Neural crest cell (in vitro differentiated cells): ENCODE results near the gene FOXP2. TPM values are rescaled to one million over a fixed set of nuclear protein-coding genes. Genes with fewer than 3 reads are reported as not detected.

ENCODE experiments used
- DNase-seq: peaks from one replicate; pipeline ENCODE4 v3.0.0; 2021; ENCODE audit warnings: low read depth, mixed read lengths, low spot score
- H3K27ac Mint-ChIP-seq: one replicate; pipeline ENCODE4 v1.8.0; 2021; ENCODE audit warnings: mild to moderate bottlenecking, mixed read lengths; ENCODE audit not compliant: unreplicated experiment
- H3K27me3 Mint-ChIP-seq: 2 replicates; pipeline ENCODE4 v1.8.0; 2021; ENCODE audit warnings: low read depth, mild to moderate bottlenecking, mixed read lengths
- H3K36me3 Mint-ChIP-seq: 2 replicates; pipeline ENCODE4 v1.8.0; 2021; ENCODE audit warnings: low read depth, mild to moderate bottlenecking, mixed read lengths
- H3K4me1 Mint-ChIP-seq: 2 replicates; pipeline ENCODE4 v1.8.0; 2021; ENCODE audit warnings: mixed read lengths
- H3K4me3 Mint-ChIP-seq: one replicate; pipeline ENCODE4 v1.8.0; 2021; ENCODE audit warnings: mild to moderate bottlenecking, mixed read lengths
- H3K9me3 Mint-ChIP-seq: 2 replicates; pipeline ENCODE4 v1.8.0; 2021; ENCODE audit warnings: mixed read lengths
- CTCF ChIP-seq: fragments of 200-600 bp; sonication (generic); conservative IDR thresholded peaks from 2 replicates; pipeline ENCODE4 v1.5.0; 2021; ENCODE audit warnings: antibody characterized with exemption, mild to moderate bottlenecking
- total RNA-seq: library from RNA; stranded (reverse); gene quantifications from 2 replicates; pipeline ENCODE4 v1.2.1, GENCODE V29; 2021

Gene FOXP2
- total RNA-seq, 1 donor from 2014 or later, result 7.1 TPM

- H3K4me3 Mint-ChIP-seq, result no peak overlapping the region
- TF ChIP-seq CTCF, result no peak
- peaks cover 5% of the 10 kb centered on the region for H3K4me1 Mint-ChIP-seq
- no peak overlapping the region for H3K27ac Mint-ChIP-seq
- no peaks in the 10 kb centered on the region for H3K9me3 Mint-ChIP-seq
- no peak for DNase-seq
- no peaks in the 10 kb centered on the region for H3K36me3 Mint-ChIP-seq
- H3K27me3 Mint-ChIP-seq, result no peaks in the 10 kb centered on the region
These were observed 272.6 kb downstream of the FOXP2 start for GRCh38 chr7:114687238-114687637.

- Mint-ChIP-seq H3K9me3 (no peaks in the 10 kb centered on the region), H3K4me3 (no peak overlapping the region), H3K27ac (no peak overlapping the region), H3K4me1 (peaks cover 5% of the 10 kb centered on the region), H3K36me3 (no peaks in the 10 kb centered on the region), H3K27me3 (no peaks in the 10 kb centered on the region)
- no peak for DNase-seq
- no peak for TF ChIP-seq CTCF
These were observed 273.9 kb downstream of the FOXP2 start for GRCh38 chr7:114688443-114689055.

GRCh38 chr7:114689406-114689805 is 274.8 kb downstream of the FOXP2 start:
- H3K27me3 Mint-ChIP-seq, result no peaks in the 10 kb centered on the region
- H3K9me3 Mint-ChIP-seq, result no peaks in the 10 kb centered on the region
- H3K36me3 Mint-ChIP-seq, result no peaks in the 10 kb centered on the region
- DNase-seq, result no peak
- peaks cover 5% of the 10 kb centered on the region for H3K4me1 Mint-ChIP-seq
- H3K27ac Mint-ChIP-seq, result no peak overlapping the region
- no peak overlapping the region for H3K4me3 Mint-ChIP-seq
- no peak for TF ChIP-seq CTCF

DNA sequence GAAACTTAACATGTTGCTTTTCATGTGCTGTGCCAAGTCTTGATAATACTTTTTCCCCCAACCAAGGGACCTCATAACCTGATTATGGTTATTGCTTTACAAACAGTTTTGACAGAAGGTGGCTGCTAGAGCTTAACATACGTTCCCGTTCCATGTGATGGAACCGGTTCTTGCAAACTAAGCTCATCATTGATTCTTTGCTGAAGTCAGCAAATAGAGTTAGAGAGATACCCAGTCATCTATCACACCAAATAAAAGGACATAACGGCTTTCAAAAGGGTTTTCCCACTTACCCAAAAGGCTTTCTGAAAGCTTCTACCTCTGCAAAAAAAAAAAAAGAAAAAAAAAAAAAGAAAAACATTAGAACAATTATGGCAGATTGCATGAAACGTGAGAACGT is 277.0 kb downstream of the FOXP2 start:
- Mint-ChIP-seq H3K27ac (no peak overlapping the region), H3K9me3 (no peaks in the 10 kb centered on the region), H3K4me3 (no peak overlapping the region), H3K36me3 (no peaks in the 10 kb centered on the region), H3K4me1 (peaks cover 5% of the 10 kb centered on the region), H3K27me3 (no peaks in the 10 kb centered on the region)
- no peak for TF ChIP-seq CTCF
- no peak for DNase-seq

- no peaks in the 10 kb centered on the region for H3K9me3 Mint-ChIP-seq
- no peaks in the 10 kb centered on the region for H3K27me3 Mint-ChIP-seq
- H3K4me1 Mint-ChIP-seq, result no peaks in the 10 kb centered on the region
- no peaks in the 10 kb centered on the region for H3K36me3 Mint-ChIP-seq
- no peak for TF ChIP-seq CTCF
- H3K27ac Mint-ChIP-seq, result no peak overlapping the region
- DNase-seq, result no peak
- no peak overlapping the region for H3K4me3 Mint-ChIP-seq
These were observed 280.6 kb downstream of the FOXP2 start for GRCh38 chr7:114695182-114695581.
